OCI-LY7 (cell line): ENCODE data around the gene RPS6KL1. TPM values are rescaled to one million over a fixed set of nuclear protein-coding genes. Genes with fewer than 3 reads are reported as not detected.

Experiments
- BruUV-seq: library from RNA; stranded (reverse); fragments of 400-500 nt; replicated peaks from 2 replicates; lab custom pipeline; 2021; lab: Mats Ljungman, UMichigan
- CTCF ChIA-PET: fragments of 300-600 bp; sonication (Branson Sonifier 250); formaldehyde crosslinking; loops from one replicate; lab custom pipeline; 2022; ENCODE audit warnings: antibody characterized with exemption; ENCODE audit not compliant: unreplicated experiment; lab: Charles Lee
- POLR2A ChIA-PET: fragments of 300-600 bp; sonication (Branson Sonifier 250); formaldehyde crosslinking; loops from one replicate; lab custom pipeline; 2022; ENCODE audit warnings: antibody characterized with exemption; lab: Charles Lee
- DNase-seq: peaks from one replicate; pipeline ENCODE4 v3.0.0-alpha.2; 2015; ENCODE audit warnings: low spot score
- H2AFZ ChIP-seq: fragments of 200-600 bp; sonication (generic), shearing (Covaris generic); 2 replicates; pipeline ENCODE4 v1.6.1; 2014; ENCODE audit warnings: mild to moderate bottlenecking, antibody characterized with exemption, low read length, moderate library complexity
- H3K27ac ChIP-seq: fragments of 200-600 bp; sonication (generic); 2 replicates; pipeline ENCODE4 v1.5.1; 2014; ENCODE audit warnings: mixed run types, low read depth, mild to moderate bottlenecking, moderate library complexity, low read length, inconsistent platforms; ENCODE audit not compliant: poor library complexity, severe bottlenecking
- H3K36me3 ChIP-seq: fragments of 200-600 bp; sonication (generic); 2 replicates; pipeline ENCODE4 v1.6.1; 2014; ENCODE audit warnings: mild to moderate bottlenecking, antibody characterized with exemption, low read length, moderate library complexity, mixed read lengths; ENCODE audit not compliant: insufficient read depth
- H3K4me1 ChIP-seq: fragments of 200-600 bp; sonication (generic); 2 replicates; pipeline ENCODE4 v1.5.1; 2014; ENCODE audit warnings: mild to moderate bottlenecking, low read length; ENCODE audit not compliant: insufficient read depth, poor library complexity, severe bottlenecking
- H3K4me2 ChIP-seq: fragments of 200-600 bp; sonication (generic); 2 replicates; pipeline ENCODE4 v1.6.1; 2014; ENCODE audit warnings: mild to moderate bottlenecking, low read length
- H3K4me3 ChIP-seq: fragments of 200-600 bp; sonication (generic); 2 replicates; pipeline ENCODE4 v1.5.1; 2014; ENCODE audit warnings: mild to moderate bottlenecking, low read depth, low read length; ENCODE audit not compliant: poor library complexity, severe bottlenecking
- H3K79me2 ChIP-seq: fragments of 200-600 bp; sonication (generic); 2 replicates; pipeline ENCODE4 v1.6.1; 2016; ENCODE audit warnings: low read depth, mild to moderate bottlenecking, low read length, moderate library complexity, mixed read lengths; ENCODE audit not compliant: insufficient read depth
- H3K9me2 ChIP-seq: fragments of 200-600 bp; sonication (generic); 2 replicates; pipeline ENCODE4 v1.6.1; 2016; ENCODE audit warnings: mild to moderate bottlenecking, low read length, mixed read lengths; ENCODE audit not compliant: insufficient read depth
- H3K9me3 ChIP-seq: fragments of 200-600 bp; sonication (generic); 2 replicates; pipeline ENCODE4 v1.6.1; 2014; ENCODE audit warnings: mild to moderate bottlenecking, mixed run types, low read length, mixed read lengths
- H4K20me1 ChIP-seq: fragments of 200-600 bp; sonication (generic); 2 replicates; pipeline ENCODE4 v1.6.1; 2014; ENCODE audit warnings: mild to moderate bottlenecking, antibody characterized with exemption, low read length, moderate library complexity, mixed read lengths; ENCODE audit not compliant: insufficient read depth
- CTCF ChIP-seq: fragments of 200-600 bp; sonication (generic); conservative IDR thresholded peaks from 2 replicates; pipeline ENCODE4 v1.5.1; 2014; ENCODE audit warnings: mild to moderate bottlenecking, antibody characterized with exemption, low read length, moderate library complexity, mixed read lengths
- EZH2phosphoT487 ChIP-seq: fragments of 200-600 bp; sonication (generic); IDR thresholded peaks from 2 replicates; pipeline ENCODE4 v1.6.1; 2018; ENCODE audit warnings: low read depth, borderline replicate concordance, mild to moderate bottlenecking, mixed run types, antibody characterized with exemption, low read length, moderate library complexity, mixed read lengths
- intact Hi-C: fragments of 100-400 bp; cut with micrococcal nuclease; formaldehyde crosslinking; loops from one replicate; pipeline ENCODE4 v1.10.0; 2022; ENCODE audit not compliant: unreplicated experiment
- total RNA-seq, 2 experiments: library from RNA; depleted of rRNA in 1 of 2; stranded (reverse); fragments of >200 nt in 1 of 2; shearing (Covaris generic) in 1 of 2; gene quantifications; 2 replicates each; pipeline ENCODE4 v1.2.3, GENCODE V29; 2014 to 2022

Gene RPS6KL1
- total RNA-seq, 2 experiments from 2014 or later: 6.1 to 15.3 TPM

GRCh38 chr14:74948228-74949175 is 25.4 kb upstream of the RPS6KL1 start:
- no peak overlapping the region for H3K4me2 ChIP-seq
- no peak overlapping the region for H3K4me3 ChIP-seq
- H3K36me3 ChIP-seq: no peaks in the 10 kb centered on the region
- no peak overlapping the region for H2AFZ ChIP-seq
- DNase-seq: no peak
- no peak for TF ChIP-seq EZH2phosphoT487
- H3K79me2 ChIP-seq: no peaks in the 10 kb centered on the region
- no peaks in the 10 kb centered on the region for H3K9me3 ChIP-seq
- no peak overlapping the region for H3K27ac ChIP-seq
- no peaks in the 10 kb centered on the region for H3K9me2 ChIP-seq
- BruUV-seq: no TSS peak
- no peaks in the 10 kb centered on the region for H4K20me1 ChIP-seq
- intact Hi-C loops: loop anchor here (5.0 kb wide), 3 partner anchors 74 to 354 kb away; partner anchors contain the start of gene ZC2HC1C
- CTCF ChIA-PET: no interaction called here
- peaks cover 22% of the 10 kb centered on the region for H3K4me1 ChIP-seq
- POLR2A ChIA-PET: interaction anchor here (0.9 to 1.2 kb wide), 2 partner anchors 8 to 11 kb away, joined by 3 to 4 read pairs; no protein-coding TSS in a partner anchor

GRCh38 chr14:74947353-74948227 is 24.5 kb upstream of the RPS6KL1 start:
- BruUV-seq: no TSS peak
- Histone ChIP-seq H4K20me1 (no peaks in the 10 kb centered on the region), H3K9me2 (no peaks in the 10 kb centered on the region), H3K9me3 (no peaks in the 10 kb centered on the region), H3K4me3 (no peak overlapping the region), H2AFZ (no peak overlapping the region), H3K4me2 (no peak overlapping the region), H3K4me1 (peaks cover 31% of the 10 kb centered on the region), H3K79me2 (no peaks in the 10 kb centered on the region), H3K36me3 (no peaks in the 10 kb centered on the region), H3K27ac (no peak overlapping the region)
- intact Hi-C loops: loop anchor here (5.0 kb wide), 3 partner anchors 75 to 355 kb away; partner anchors contain the start of gene ZC2HC1C
- no peak for TF ChIP-seq CTCF
- TF ChIP-seq EZH2phosphoT487: no peak
- no peak for DNase-seq
- ChIA-PET POLR2A (interaction anchor here (0.9 kb wide), 1 partner anchor 12 kb away, joined by 3 read pairs; no protein-coding TSS in a partner anchor), CTCF (no interaction called here)

- Histone ChIP-seq H3K4me3 (no peak overlapping the region), H3K36me3 (no peaks in the 10 kb centered on the region), H3K9me3 (no peaks in the 10 kb centered on the region), H3K9me2 (no peaks in the 10 kb centered on the region), H2AFZ (peak overlapping the region; percentile 49; the same call in 1 of the 2 replicates), H3K27ac (no peak overlapping the region), H4K20me1 (no peaks in the 10 kb centered on the region), H3K4me2 (peak overlapping the region; percentile 13), H3K4me1 (peaks cover 39% of the 10 kb centered on the region), H3K79me2 (no peaks in the 10 kb centered on the region)
- intact Hi-C loops: loop anchor here (1.0 to 5.0 kb wide), 5 partner anchors 56 to 356 kb away; partner anchors contain the start of genes EIF2B2 and ZC2HC1C
- TF ChIP-seq EZH2phosphoT487 (no peak), CTCF (no peak; the same call in none of the 2 replicates)
- no TSS peak for BruUV-seq
- ChIA-PET CTCF (no interaction called here), POLR2A (no interaction called here)
- no peak for DNase-seq
Observed at GRCh38 chr14:74946659-74947281, 23.7 kb upstream of the RPS6KL1 start.
